ENCODE results near the gene GAL3ST3.

The GAL3ST3 gene

GRCh38 chr11:66075273-66075672 is 26.3 kb upstream of the GAL3ST3 start:
- TF ChIP-seq ZNF274 (IDR thresholded peaks at IDR 0.05; ENCODE audit: low read depth, low read length) = no peak
- no peak overlapping the region for H3K4me3 ChIP-seq (ENCODE audit: low read length)

GRCh38 chr11:66073669-66074068 is 24.7 kb upstream of the GAL3ST3 start:
- TF ChIP-seq ZNF274 (IDR thresholded peaks at IDR 0.05; ENCODE audit: low read depth, low read length) = no peak
- H3K4me3 ChIP-seq (ENCODE audit: low read length) = no peak overlapping the region

- TF ChIP-seq ZNF274 (IDR thresholded peaks at IDR 0.05; ENCODE audit: low read depth, low read length) = no peak
- no peak overlapping the region for H3K4me3 ChIP-seq (ENCODE audit: low read length)
These were observed 23.6 kb upstream of the GAL3ST3 start for GRCh38 chr11:66072518-66072917.

- peak overlapping the region; percentile 96; the same call in 1 of the 2 replicates for H3K4me3 ChIP-seq (ENCODE audit: low read length)
- no peak for TF ChIP-seq ZNF274 (IDR thresholded peaks at IDR 0.05; ENCODE audit: low read depth, low read length)
These were observed 23.1 kb upstream of the GAL3ST3 start for GRCh38 chr11:66072081-66072480.

- no peak for TF ChIP-seq ZNF274 (IDR thresholded peaks at IDR 0.05; ENCODE audit: low read depth, low read length)
- peak overlapping the region; percentile 96 for H3K4me3 ChIP-seq (ENCODE audit: low read length)
These were observed 22.4 kb upstream of the GAL3ST3 start for GRCh38 chr11:66071381-66071801.

- peak overlapping the region; percentile 96 for H3K4me3 ChIP-seq (ENCODE audit: low read length)
- TF ChIP-seq ZNF274 (IDR thresholded peaks at IDR 0.05; ENCODE audit: low read depth, low read length) = no peak
These were observed 21.8 kb upstream of the GAL3ST3 start for GRCh38 chr11:66070604-66071380.

- no peak for TF ChIP-seq ZNF274 (IDR thresholded peaks at IDR 0.05; ENCODE audit: low read depth, low read length)
- peak within 1 kb of the TSS; percentile 96 for H3K4me3 ChIP-seq (ENCODE audit: low read length)
These were observed 21.0 kb upstream of the GAL3ST3 start, which contains the start of gene PACS1 for GRCh38 chr11:66069715-66070603. Gene PACS1 (plus strand): TSS chr11:66070272. CDS start chr11:66070487, 215 bp downstream.

- peak overlapping the region; percentile 96; the same call in 1 of the 2 replicates for H3K4me3 ChIP-seq (ENCODE audit: low read length)
These were observed 20.2 kb upstream of the GAL3ST3 start for GRCh38 chr11:66068923-66069714.

GRCh38 chr11:66068154-66068821 is 19.3 kb upstream of the GAL3ST3 start:
- H3K4me3 ChIP-seq (ENCODE audit: low read length) = no peak overlapping the region
- no peak for TF ChIP-seq ZNF274 (IDR thresholded peaks at IDR 0.05; ENCODE audit: low read depth, low read length)

More at GRCh38 chr11:66068923-66069714, 20.2 kb upstream of the GAL3ST3 start:
- TF ChIP-seq ZNF274 (IDR thresholded peaks at IDR 0.05; ENCODE audit: low read depth, low read length) = no peak

- H3K4me3 ChIP-seq (ENCODE audit: low read length) = no peak overlapping the region
- no peak for TF ChIP-seq ZNF274 (IDR thresholded peaks at IDR 0.05; ENCODE audit: low read depth, low read length)
These were observed 18.7 kb upstream of the GAL3ST3 start for GRCh38 chr11:66067640-66068039.

GRCh38 chr11:66066751-66067150 is 17.8 kb upstream of the GAL3ST3 start:
- no peak overlapping the region for H3K4me3 ChIP-seq (ENCODE audit: low read length)
- TF ChIP-seq ZNF274 (IDR thresholded peaks at IDR 0.05; ENCODE audit: low read depth, low read length) = no peak

- no peak overlapping the region for H3K4me3 ChIP-seq (ENCODE audit: low read length)
- TF ChIP-seq ZNF274 (IDR thresholded peaks at IDR 0.05; ENCODE audit: low read depth, low read length) = no peak
These were observed 15.6 kb upstream of the GAL3ST3 start for GRCh38 chr11:66064571-66064970.

- no peak overlapping the region for H3K4me3 ChIP-seq (ENCODE audit: low read length)
- TF ChIP-seq ZNF274 (IDR thresholded peaks at IDR 0.05; ENCODE audit: low read depth, low read length) = no peak
These were observed 14.9 kb upstream of the GAL3ST3 start for GRCh38 chr11:66063900-66064299.
